HCT116 (cell line): ENCODE data around the gene PRELID1. TPM values are rescaled to one million over a fixed set of nuclear protein-coding genes. Genes with fewer than 3 reads are reported as not detected.

Experiments
- ATAC-seq: fragments of 200-7000 bp; cut with Tn5 transposase; 2 replicates; pipeline ENCODE4 v1.9.1; 2020; ENCODE audit warnings: mild to moderate bottlenecking, moderate library complexity
- BruUV-seq: library from RNA; stranded (reverse); fragments of 400-500 nt; replicated peaks from 2 replicates; lab custom pipeline; 2021; lab: Mats Ljungman, UMichigan
- CTCF ChIA-PET: fragments of 300-600 bp; sonication (Branson Sonifier 250); formaldehyde crosslinking; loops from one replicate; lab custom pipeline; 2021; ENCODE audit warnings: antibody characterized with exemption; lab: Charles Lee
- POLR2A ChIA-PET: fragments of 300-600, 350-600 bp; sonication (Branson Sonifier 250); formaldehyde crosslinking; loops from one replicate; lab custom pipeline; 2021; ENCODE audit warnings: antibody characterized with exemption; lab: Charles Lee
- RAD21 ChIA-PET, 2 experiments: fragments of 300-600 bp; sonication (Branson Sonifier 250); formaldehyde crosslinking; loops; one replicate each; lab custom pipeline; 2023; ENCODE audit warnings: low total read pairs in 2 of 2; ENCODE audit not compliant: uncharacterized antibody in 2 of 2, unreplicated experiment in 2 of 2, low non-redundant PET in 1 of 2; lab: Charles Lee
- DNase-seq: peaks from one replicate; pipeline ENCODE4 v3.0.0-alpha.2; 2010; ENCODE audit warnings: low read depth, low spot score
- H2AFZ ChIP-seq: fragments of 200-600 bp; shearing (Covaris generic), sonication (generic); 2 replicates; pipeline ENCODE4 v1.6.1; 2017; ENCODE audit warnings: low read depth, mixed run types, mixed read lengths, antibody characterized with exemption, low read length; ENCODE audit not compliant: poor library complexity, severe bottlenecking
- H3K27ac ChIP-seq: 2 replicates; pipeline ENCODE4 v1.5.1; 2012; ENCODE audit warnings: low read depth, low read length
- H3K27me3 ChIP-seq: fragments of 200-600 bp; sonication (generic); 2 replicates; pipeline ENCODE4 v1.6.1; 2016; ENCODE audit warnings: mixed run types, low read length, mixed read lengths; ENCODE audit not compliant: insufficient read depth
- H3K36me3 ChIP-seq, 2 experiments: fragments of 200-500 bp in 1 of 2; fragments of 200-600 bp in 1 of 2; sonication (Bioruptor generic) in 1 of 2; sonication (generic) in 1 of 2; 2 replicates each; pipeline versions ENCODE4 v1.5.1 to v1.6.1; 2014 to 2016; ENCODE audit warnings: low read length in 2 of 2, inconsistent platforms in 1 of 2, mixed read lengths in 1 of 2, mixed run types in 1 of 2; ENCODE audit not compliant: insufficient read depth in 2 of 2, control insufficient read depth in 1 of 2
- H3K4me1 ChIP-seq, 2 experiments: fragments of 200-600 bp in 1 of 2; sonication (generic) in 1 of 2; 2 replicates each; pipeline versions ENCODE4 v1.5.1 to v1.6.1; 2012 to 2017; ENCODE audit warnings: low read length in 2 of 2, inconsistent platforms in 1 of 2, mild to moderate bottlenecking in 1 of 2, mixed read lengths in 1 of 2, mixed run types in 1 of 2, moderate library complexity in 1 of 2; ENCODE audit not compliant: insufficient read depth in 2 of 2, control insufficient read depth in 1 of 2
- H3K4me2 ChIP-seq: fragments of 200-600 bp; sonication (generic); 2 replicates; pipeline ENCODE4 v1.6.1; 2017; ENCODE audit warnings: mixed run types, low read length, mixed read lengths
- H3K4me3 ChIP-seq, 2 experiments: fragments of 200-600 bp in 1 of 2; sonication (generic) in 1 of 2; replicated peaks in 1 of 2; 2 replicates each; pipeline ENCODE4 v1.5.1; 2011 to 2016; ENCODE audit warnings: low read length in 2 of 2, control low read depth in 1 of 2, low read depth in 1 of 2, mild to moderate bottlenecking in 1 of 2, mixed read lengths in 1 of 2, mixed run types in 1 of 2
- H3K79me2 ChIP-seq: fragments of 200-600 bp; sonication (generic); 2 replicates; pipeline ENCODE4 v1.6.1; 2017; ENCODE audit warnings: mild to moderate bottlenecking, mixed run types, low read length, moderate library complexity, mixed read lengths; ENCODE audit not compliant: insufficient read depth
- H3K9ac ChIP-seq: fragments of 200-600 bp; sonication (generic); 2 replicates; pipeline ENCODE4 v1.6.1; 2016; ENCODE audit warnings: low read length, mixed read lengths
- H3K9me2 ChIP-seq: fragments of 200-600 bp; sonication (generic), shearing (Covaris generic); 2 replicates; pipeline ENCODE4 v1.6.1; 2017; ENCODE audit warnings: mixed run types, mild to moderate bottlenecking, moderate library complexity; ENCODE audit not compliant: insufficient read depth
- H3K9me3 ChIP-seq, 2 experiments: fragments of 200-500 bp in 1 of 2; fragments of 200-600 bp in 1 of 2; sonication (Bioruptor generic) in 1 of 2; sonication (generic) in 1 of 2; 2 replicates each; pipeline ENCODE4 v1.6.1; 2014 to 2017; ENCODE audit warnings: low read length in 2 of 2, mixed read lengths in 2 of 2, inconsistent platforms in 1 of 2, low read depth in 1 of 2, mild to moderate bottlenecking in 1 of 2, mixed run types in 1 of 2, moderate library complexity in 1 of 2; ENCODE audit not compliant: control insufficient read depth in 1 of 2, insufficient read depth in 1 of 2
- H4K20me1 ChIP-seq: fragments of 200-600 bp; sonication (generic), shearing (Covaris generic); 2 replicates; pipeline ENCODE4 v1.6.1; 2017; ENCODE audit warnings: mixed run types, mild to moderate bottlenecking, moderate library complexity; ENCODE audit not compliant: insufficient read depth
- CBX3 ChIP-seq: IDR thresholded peaks from 2 replicates; pipeline ENCODE4 v1.6.1; 2012; ENCODE audit warnings: low read depth
- CEBPB ChIP-seq: IDR thresholded peaks from 2 replicates; pipeline ENCODE4 v1.6.1; 2012; ENCODE audit warnings: low read depth
- EGR1 ChIP-seq: IDR thresholded peaks from 2 replicates; pipeline ENCODE4 v1.6.1; 2012; ENCODE audit warnings: low read depth
- EZH2phosphoT487 ChIP-seq: fragments of 200-600 bp; IDR thresholded peaks from 2 replicates; pipeline ENCODE4 v1.6.1; 2018; ENCODE audit warnings: antibody characterized with exemption, borderline replicate concordance
- FOSL1 ChIP-seq: IDR thresholded peaks from 2 replicates; pipeline ENCODE4 v1.6.1; 2012; ENCODE audit warnings: low read depth
- POLR2AphosphoS5 ChIP-seq: IDR thresholded peaks from 2 replicates; pipeline ENCODE4 v1.6.1; 2011; ENCODE audit warnings: mild to moderate bottlenecking, low read depth, low read length, moderate library complexity
- RAD21 ChIP-seq: IDR thresholded peaks from 2 replicates; pipeline ENCODE4 v1.6.1; 2012; ENCODE audit warnings: low read depth, mild to moderate bottlenecking
- SIN3A ChIP-seq: IDR thresholded peaks from 2 replicates; pipeline ENCODE4 v1.6.1; 2012; ENCODE audit warnings: low read depth
- SP1 ChIP-seq: IDR thresholded peaks from 2 replicates; pipeline ENCODE4 v1.6.1; 2012; ENCODE audit warnings: low read depth
- TCF7L2 ChIP-seq: IDR thresholded peaks from 2 replicates; pipeline ENCODE4 v1.7.0; 2011; ENCODE audit warnings: borderline replicate concordance, inconsistent platforms; ENCODE audit not compliant: insufficient read depth, insufficient read length; ENCODE audit errors: extremely low read depth
- ZNF274 ChIP-seq: fragments of 200-500 bp; sonication (Bioruptor generic); IDR thresholded peaks from 2 replicates; pipeline ENCODE4 v1.6.1; 2014; ENCODE audit warnings: mild to moderate bottlenecking, low read depth, low read length, inconsistent platforms
- intact Hi-C: fragments of 100-400 bp; cut with micrococcal nuclease; formaldehyde crosslinking; loops from 2 replicates; pipeline ENCODE4 v1.10.0; 2022
- total RNA-seq: library from RNA; stranded (reverse); gene quantifications from one replicate; pipeline ENCODE4 v1.2.1, GENCODE V29; 2021; ENCODE audit not compliant: unreplicated experiment
- TF ChIP-seq, protein P1 (sequence below): IDR thresholded peaks from 2 replicates; pipeline ENCODE4 v1.6.1; 2012
- TF ChIP-seq, protein P2 (sequence below): IDR thresholded peaks from 2 replicates; pipeline ENCODE4 v1.6.1; 2012
- TF ChIP-seq, protein P3 (sequence below): IDR thresholded peaks from 2 replicates; pipeline ENCODE4 v1.6.1; 2012; ENCODE audit warnings: low read depth
- TF ChIP-seq, protein P4 (sequence below), 3 experiments: fragments of 200-600 bp in 1 of 3; sonication (generic) in 1 of 3; IDR thresholded peaks in 2 of 3; conservative IDR thresholded peaks in 1 of 3; 2 replicates each; pipeline ENCODE4 v1.5.1; 2012 to 2017; ENCODE audit warnings: low read depth in 2 of 3, low read length in 2 of 3, antibody characterized with exemption in 1 of 3, borderline replicate concordance in 1 of 3, control low read depth in 1 of 3, mild to moderate bottlenecking in 1 of 3, mixed read lengths in 1 of 3, mixed run types in 1 of 3, moderate library complexity in 1 of 3; ENCODE audit not compliant: insufficient read depth in 1 of 3
- TF ChIP-seq, protein P5 (sequence below): IDR thresholded peaks from 2 replicates; pipeline ENCODE4 v1.6.1; 2011; ENCODE audit warnings: mild to moderate bottlenecking, low read length, moderate library complexity; ENCODE audit not compliant: insufficient replicate concordance; ENCODE audit errors: extremely low read depth

PRELID1 gene
- total RNA-seq, 1 experiment from 2014 or later = 223 TPM

DNA sequence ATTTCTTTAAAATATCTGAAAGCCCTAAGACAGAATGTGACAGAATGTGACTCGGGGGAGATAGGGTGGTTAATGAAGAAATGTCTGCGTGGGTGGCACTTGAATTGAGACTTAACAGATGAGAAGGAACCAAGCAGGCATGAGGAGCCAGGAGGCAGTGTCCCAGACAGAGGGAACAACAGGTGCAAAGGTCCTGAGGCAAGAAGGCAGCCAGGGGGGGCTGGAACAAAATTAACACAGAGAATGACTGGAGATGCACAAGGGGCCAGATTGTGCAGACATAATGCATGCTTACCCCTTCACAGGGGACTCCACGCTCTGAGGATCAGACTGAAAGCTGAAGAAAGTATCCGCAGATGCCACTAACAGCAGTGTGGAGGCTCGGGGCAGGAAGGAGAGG is 46.2 kb downstream of the PRELID1 start:
- ChIA-PET RAD21 (no interaction called here), POLR2A (interaction anchor here (2.8 kb wide), 1 partner anchor 21 kb away, joined by 9 read pairs; no protein-coding TSS in a partner anchor), CTCF (no interaction called here)
- H2AFZ ChIP-seq = no peak overlapping the region
- intact Hi-C loops = no loop called here
- H4K20me1 ChIP-seq = peaks cover 3% of the 10 kb centered on the region; the same call in 1 of the 2 replicates
- no peaks in the 10 kb centered on the region for H3K9me3 ChIP-seq
- H3K4me2 ChIP-seq = peak overlapping the region; percentile 91
- no TSS peak for BruUV-seq
- no peak for TF ChIP-seq CEBPB
- TF ChIP-seq EGR1 = no peak
- TF ChIP-seq, protein P1, sequence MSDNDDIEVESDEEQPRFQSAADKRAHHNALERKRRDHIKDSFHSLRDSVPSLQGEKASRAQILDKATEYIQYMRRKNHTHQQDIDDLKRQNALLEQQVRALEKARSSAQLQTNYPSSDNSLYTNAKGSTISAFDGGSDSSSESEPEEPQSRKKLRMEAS = no peak
- no peak for TF ChIP-seq ZNF274
- no peak for TF ChIP-seq CBX3
- TF ChIP-seq SP1 = no peak
- TF ChIP-seq TCF7L2 = no peak
- TF ChIP-seq, protein P2, sequence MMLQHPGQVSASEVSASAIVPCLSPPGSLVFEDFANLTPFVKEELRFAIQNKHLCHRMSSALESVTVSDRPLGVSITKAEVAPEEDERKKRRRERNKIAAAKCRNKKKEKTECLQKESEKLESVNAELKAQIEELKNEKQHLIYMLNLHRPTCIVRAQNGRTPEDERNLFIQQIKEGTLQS = no peak
- TF ChIP-seq, protein P3, sequence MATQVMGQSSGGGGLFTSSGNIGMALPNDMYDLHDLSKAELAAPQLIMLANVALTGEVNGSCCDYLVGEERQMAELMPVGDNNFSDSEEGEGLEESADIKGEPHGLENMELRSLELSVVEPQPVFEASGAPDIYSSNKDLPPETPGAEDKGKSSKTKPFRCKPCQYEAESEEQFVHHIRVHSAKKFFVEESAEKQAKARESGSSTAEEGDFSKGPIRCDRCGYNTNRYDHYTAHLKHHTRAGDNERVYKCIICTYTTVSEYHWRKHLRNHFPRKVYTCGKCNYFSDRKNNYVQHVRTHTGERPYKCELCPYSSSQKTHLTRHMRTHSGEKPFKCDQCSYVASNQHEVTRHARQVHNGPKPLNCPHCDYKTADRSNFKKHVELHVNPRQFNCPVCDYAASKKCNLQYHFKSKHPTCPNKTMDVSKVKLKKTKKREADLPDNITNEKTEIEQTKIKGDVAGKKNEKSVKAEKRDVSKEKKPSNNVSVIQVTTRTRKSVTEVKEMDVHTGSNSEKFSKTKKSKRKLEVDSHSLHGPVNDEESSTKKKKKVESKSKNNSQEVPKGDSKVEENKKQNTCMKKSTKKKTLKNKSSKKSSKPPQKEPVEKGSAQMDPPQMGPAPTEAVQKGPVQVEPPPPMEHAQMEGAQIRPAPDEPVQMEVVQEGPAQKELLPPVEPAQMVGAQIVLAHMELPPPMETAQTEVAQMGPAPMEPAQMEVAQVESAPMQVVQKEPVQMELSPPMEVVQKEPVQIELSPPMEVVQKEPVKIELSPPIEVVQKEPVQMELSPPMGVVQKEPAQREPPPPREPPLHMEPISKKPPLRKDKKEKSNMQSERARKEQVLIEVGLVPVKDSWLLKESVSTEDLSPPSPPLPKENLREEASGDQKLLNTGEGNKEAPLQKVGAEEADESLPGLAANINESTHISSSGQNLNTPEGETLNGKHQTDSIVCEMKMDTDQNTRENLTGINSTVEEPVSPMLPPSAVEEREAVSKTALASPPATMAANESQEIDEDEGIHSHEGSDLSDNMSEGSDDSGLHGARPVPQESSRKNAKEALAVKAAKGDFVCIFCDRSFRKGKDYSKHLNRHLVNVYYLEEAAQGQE = no peak
- no peak for TF ChIP-seq SIN3A
- TF ChIP-seq POLR2AphosphoS5 = no peak
- no peak for TF ChIP-seq FOSL1
- TF ChIP-seq, protein P4, sequence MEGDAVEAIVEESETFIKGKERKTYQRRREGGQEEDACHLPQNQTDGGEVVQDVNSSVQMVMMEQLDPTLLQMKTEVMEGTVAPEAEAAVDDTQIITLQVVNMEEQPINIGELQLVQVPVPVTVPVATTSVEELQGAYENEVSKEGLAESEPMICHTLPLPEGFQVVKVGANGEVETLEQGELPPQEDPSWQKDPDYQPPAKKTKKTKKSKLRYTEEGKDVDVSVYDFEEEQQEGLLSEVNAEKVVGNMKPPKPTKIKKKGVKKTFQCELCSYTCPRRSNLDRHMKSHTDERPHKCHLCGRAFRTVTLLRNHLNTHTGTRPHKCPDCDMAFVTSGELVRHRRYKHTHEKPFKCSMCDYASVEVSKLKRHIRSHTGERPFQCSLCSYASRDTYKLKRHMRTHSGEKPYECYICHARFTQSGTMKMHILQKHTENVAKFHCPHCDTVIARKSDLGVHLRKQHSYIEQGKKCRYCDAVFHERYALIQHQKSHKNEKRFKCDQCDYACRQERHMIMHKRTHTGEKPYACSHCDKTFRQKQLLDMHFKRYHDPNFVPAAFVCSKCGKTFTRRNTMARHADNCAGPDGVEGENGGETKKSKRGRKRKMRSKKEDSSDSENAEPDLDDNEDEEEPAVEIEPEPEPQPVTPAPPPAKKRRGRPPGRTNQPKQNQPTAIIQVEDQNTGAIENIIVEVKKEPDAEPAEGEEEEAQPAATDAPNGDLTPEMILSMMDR (IDR thresholded peaks at IDR 0.05 in 2 of 3, conservative IDR thresholded peaks at IDR 0.05 in 1 of 3; ENCODE audit: borderline replicate concordance in 1 of 3, insufficient read depth in 1 of 3, low read depth in 2 of 3, low read length in 2 of 3) = no peak
- no peak for TF ChIP-seq EZH2phosphoT487
- TF ChIP-seq, protein P5, sequence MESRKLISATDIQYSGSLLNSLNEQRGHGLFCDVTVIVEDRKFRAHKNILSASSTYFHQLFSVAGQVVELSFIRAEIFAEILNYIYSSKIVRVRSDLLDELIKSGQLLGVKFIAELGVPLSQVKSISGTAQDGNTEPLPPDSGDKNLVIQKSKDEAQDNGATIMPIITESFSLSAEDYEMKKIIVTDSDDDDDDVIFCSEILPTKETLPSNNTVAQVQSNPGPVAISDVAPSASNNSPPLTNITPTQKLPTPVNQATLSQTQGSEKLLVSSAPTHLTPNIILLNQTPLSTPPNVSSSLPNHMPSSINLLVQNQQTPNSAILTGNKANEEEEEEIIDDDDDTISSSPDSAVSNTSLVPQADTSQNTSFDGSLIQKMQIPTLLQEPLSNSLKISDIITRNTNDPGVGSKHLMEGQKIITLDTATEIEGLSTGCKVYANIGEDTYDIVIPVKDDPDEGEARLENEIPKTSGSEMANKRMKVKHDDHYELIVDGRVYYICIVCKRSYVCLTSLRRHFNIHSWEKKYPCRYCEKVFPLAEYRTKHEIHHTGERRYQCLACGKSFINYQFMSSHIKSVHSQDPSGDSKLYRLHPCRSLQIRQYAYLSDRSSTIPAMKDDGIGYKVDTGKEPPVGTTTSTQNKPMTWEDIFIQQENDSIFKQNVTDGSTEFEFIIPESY = no peak
- TF ChIP-seq RAD21 = no peak
- H3K9me2 ChIP-seq = no peaks in the 10 kb centered on the region
- H3K27me3 ChIP-seq = no peaks in the 10 kb centered on the region
- peaks cover 14 to 16% of the 10 kb centered on the region in 2 experiments for H3K4me1 ChIP-seq
- H3K9ac ChIP-seq = no peak overlapping the region
- peaks cover 65% of the 10 kb centered on the region for H3K79me2 ChIP-seq
- DNase-seq (no peak), ATAC-seq (no peak)
- no peak overlapping the region for H3K27ac ChIP-seq
- peak overlapping the region; percentile 6 to 98; a peak in 1 of 4 replicates for H3K4me3 ChIP-seq
- peaks cover 8 to 11% of the 10 kb centered on the region in 2 experiments; a peak in 3 of 4 replicates for H3K36me3 ChIP-seq
